ENCODE measurements around the gene POLR1A.

DNA sequence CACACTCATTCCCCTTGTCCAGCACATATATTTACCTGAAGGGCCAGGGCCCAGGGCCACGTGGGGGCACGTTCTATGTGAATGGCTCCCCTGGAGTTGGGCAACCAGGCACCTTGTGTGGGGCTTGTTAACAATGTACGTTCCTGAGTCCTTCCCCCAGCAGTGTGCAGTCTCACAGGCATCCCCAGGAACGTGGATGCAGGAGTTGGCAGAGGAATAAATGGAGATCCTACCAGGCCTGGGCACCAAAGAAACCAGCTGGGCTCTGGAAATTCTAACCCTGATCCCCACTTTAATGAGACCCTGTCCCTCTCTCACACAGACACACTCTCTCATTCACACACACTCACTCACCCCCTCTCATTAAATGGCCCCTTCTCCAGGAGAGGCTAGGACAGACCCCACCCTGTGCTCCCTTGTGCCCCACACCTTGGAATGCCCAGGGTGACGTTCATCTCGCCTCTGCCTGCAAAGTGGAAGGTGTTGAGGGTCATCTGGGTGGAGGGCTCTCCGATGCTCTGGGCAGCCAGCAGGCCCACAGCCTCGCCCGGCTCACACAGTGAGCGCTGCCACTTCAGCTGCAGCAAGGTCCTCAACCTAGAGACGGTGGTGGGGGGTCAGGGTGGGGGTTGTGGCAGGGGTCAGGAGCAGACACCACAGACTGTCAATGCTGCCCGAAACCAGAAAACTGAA lies 65.6 kb downstream of the POLR1A start:
- TF ChIP-seq, protein P1, sequence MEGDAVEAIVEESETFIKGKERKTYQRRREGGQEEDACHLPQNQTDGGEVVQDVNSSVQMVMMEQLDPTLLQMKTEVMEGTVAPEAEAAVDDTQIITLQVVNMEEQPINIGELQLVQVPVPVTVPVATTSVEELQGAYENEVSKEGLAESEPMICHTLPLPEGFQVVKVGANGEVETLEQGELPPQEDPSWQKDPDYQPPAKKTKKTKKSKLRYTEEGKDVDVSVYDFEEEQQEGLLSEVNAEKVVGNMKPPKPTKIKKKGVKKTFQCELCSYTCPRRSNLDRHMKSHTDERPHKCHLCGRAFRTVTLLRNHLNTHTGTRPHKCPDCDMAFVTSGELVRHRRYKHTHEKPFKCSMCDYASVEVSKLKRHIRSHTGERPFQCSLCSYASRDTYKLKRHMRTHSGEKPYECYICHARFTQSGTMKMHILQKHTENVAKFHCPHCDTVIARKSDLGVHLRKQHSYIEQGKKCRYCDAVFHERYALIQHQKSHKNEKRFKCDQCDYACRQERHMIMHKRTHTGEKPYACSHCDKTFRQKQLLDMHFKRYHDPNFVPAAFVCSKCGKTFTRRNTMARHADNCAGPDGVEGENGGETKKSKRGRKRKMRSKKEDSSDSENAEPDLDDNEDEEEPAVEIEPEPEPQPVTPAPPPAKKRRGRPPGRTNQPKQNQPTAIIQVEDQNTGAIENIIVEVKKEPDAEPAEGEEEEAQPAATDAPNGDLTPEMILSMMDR (IDR thresholded peaks at IDR 0.05 in 8 of 11, conservative IDR thresholded peaks at IDR 0.05 in 3 of 11): no peak
- TF ChIP-seq POLR2A (IDR thresholded peaks at IDR 0.05): no peak
